IMR-90 (cell line): ENCODE data around the gene MYO7B. TPM values are rescaled to one million over a fixed set of nuclear protein-coding genes. Genes with fewer than 3 reads are reported as not detected.
"Not testable (repeated sequence)": the region's sequence is repeated elsewhere in the genome, so short reads cannot be mapped to it uniquely, and the experiment has no call there.

Source experiments
- ATAC-seq: fragments of 200-7000 bp; cut with Tn5 transposase; 2 replicates; pipeline ENCODE4 v1.9.1; 2020; ENCODE audit warnings: low read depth, mild to moderate bottlenecking, moderate library complexity
- BruUV-seq: library from RNA; stranded (reverse); fragments of 400-500 nt; replicated peaks from 2 replicates; lab custom pipeline; 2021; lab: Mats Ljungman, UMichigan
- CTCF ChIA-PET: fragments of 300-600 bp; formaldehyde crosslinking; extraction: SDS; loops from one replicate; lab custom pipeline; 2021; ENCODE audit warnings: antibody characterized with exemption; lab: Yijun Ruan, JAX
- POLR2A ChIA-PET: fragments of 300-600 bp; sonication (Branson Sonifier 250); formaldehyde crosslinking; loops from one replicate; lab custom pipeline; 2022; ENCODE audit warnings: antibody characterized with exemption; ENCODE audit not compliant: unreplicated experiment; lab: Charles Lee
- DNase-seq: peaks from one replicate; pipeline ENCODE4 v3.0.0; 2013
- H2AFZ ChIP-seq: replicated peaks from 2 replicates; pipeline ENCODE3; 2013; ENCODE audit warnings: low read length, mild to moderate bottlenecking; ENCODE audit not compliant: poor library complexity
- H2AK5ac ChIP-seq: 2 replicates; pipeline ENCODE4 v1.6.1; 2013; ENCODE audit warnings: low read depth, low read length, inconsistent platforms
- H2AK9ac ChIP-seq: replicated peaks from 2 replicates; pipeline ENCODE3; 2013; ENCODE audit warnings: mild to moderate bottlenecking, low read depth, low read length, moderate library complexity; ENCODE audit not compliant: poor library complexity
- H2BK120ac ChIP-seq: 2 replicates; pipeline ENCODE4 v1.6.1; 2013; ENCODE audit warnings: low read depth, low read length, inconsistent platforms
- H2BK15ac ChIP-seq: 3 replicates; pipeline ENCODE4 v1.6.1; 2013; ENCODE audit warnings: low read depth, low read length, inconsistent platforms
- H2BK20ac ChIP-seq: 2 replicates; pipeline ENCODE4 v1.6.1; 2013; ENCODE audit warnings: low read depth, mild to moderate bottlenecking, inconsistent platforms, low read length, moderate library complexity
- H2BK5ac ChIP-seq: 2 replicates; pipeline ENCODE4 v1.6.1; 2013; ENCODE audit warnings: mild to moderate bottlenecking, low read depth, low read length, inconsistent platforms; ENCODE audit not compliant: poor library complexity, severe bottlenecking
- H3K14ac ChIP-seq: replicated peaks from 2 replicates; pipeline ENCODE4 v1.6.1; 2013; ENCODE audit warnings: low read depth, low read length, inconsistent platforms
- H3K18ac ChIP-seq: 2 replicates; pipeline ENCODE4 v1.6.1; 2013; ENCODE audit warnings: low read depth, low read length, control low read depth
- H3K23ac ChIP-seq: 2 replicates; pipeline ENCODE4 v1.6.1; 2013; ENCODE audit warnings: low read depth, low read length, inconsistent platforms
- H3K27ac ChIP-seq: 2 replicates; pipeline ENCODE4 v1.5.1; 2013; ENCODE audit warnings: mild to moderate bottlenecking, control low read depth, low read length; ENCODE audit not compliant: insufficient read depth
- H3K27me3 ChIP-seq: 2 replicates; pipeline ENCODE4 v1.6.1; 2013; ENCODE audit warnings: low read length; ENCODE audit not compliant: control insufficient read depth, insufficient read depth
- H3K36me3 ChIP-seq: 2 replicates; pipeline ENCODE4 v1.6.1; 2013; ENCODE audit warnings: low read length, mixed read lengths; ENCODE audit not compliant: control insufficient read depth, insufficient read depth
- H3K4ac ChIP-seq: 2 replicates; pipeline ENCODE4 v1.6.1; 2013; ENCODE audit warnings: low read depth, low read length, inconsistent platforms
- H3K4me1 ChIP-seq: 2 replicates; pipeline ENCODE4 v1.6.1; 2013; ENCODE audit warnings: low read length, mixed read lengths; ENCODE audit not compliant: control insufficient read depth, insufficient read depth
- H3K4me2 ChIP-seq: 2 replicates; pipeline ENCODE4 v1.6.1; 2013; ENCODE audit warnings: low read depth, mild to moderate bottlenecking, control low read depth, low read length, moderate library complexity
- H3K4me3 ChIP-seq: 2 replicates; pipeline ENCODE4 v1.5.1; 2013; ENCODE audit warnings: low read depth, mild to moderate bottlenecking, control low read depth, low read length, moderate library complexity; ENCODE audit not compliant: insufficient read depth
- H3K56ac ChIP-seq: 2 replicates; pipeline ENCODE4 v1.6.1; 2013; ENCODE audit warnings: low read length, inconsistent platforms; ENCODE audit not compliant: insufficient read depth; ENCODE audit errors: extremely low read depth
- H3K79me1 ChIP-seq, 2 experiments: 2 replicates each; pipeline ENCODE4 v1.6.1; 2013; ENCODE audit warnings: low read length in 2 of 2, inconsistent platforms in 1 of 2, low read depth in 1 of 2
- H3K9ac ChIP-seq: 2 replicates; pipeline ENCODE4 v1.6.1; 2013; ENCODE audit warnings: low read depth, low read length, control low read depth
- H3K9me1 ChIP-seq: 2 replicates; pipeline ENCODE4 v1.6.1; 2013; ENCODE audit warnings: low read length, inconsistent platforms; ENCODE audit not compliant: insufficient read depth
- H3K9me3 ChIP-seq: 2 replicates; pipeline ENCODE4 v1.6.1; 2013; ENCODE audit warnings: low read length; ENCODE audit not compliant: control insufficient read depth, insufficient read depth
- H4K20me1 ChIP-seq: 2 replicates; pipeline ENCODE4 v1.6.1; 2013; ENCODE audit warnings: low read length, inconsistent platforms; ENCODE audit not compliant: insufficient read depth
- H4K5ac ChIP-seq: 2 replicates; pipeline ENCODE4 v1.6.1; 2013; ENCODE audit warnings: mild to moderate bottlenecking, low read depth, low read length, control low read depth
- H4K8ac ChIP-seq, 2 experiments: 2 replicates each; pipeline ENCODE4 v1.6.1; 2013; ENCODE audit warnings: low read depth in 2 of 2, low read length in 2 of 2, control low read depth in 1 of 2, inconsistent platforms in 1 of 2
- H4K91ac ChIP-seq: 2 replicates; pipeline ENCODE4 v1.6.1; 2013; ENCODE audit warnings: low read depth, low read length, inconsistent platforms; ENCODE audit not compliant: insufficient read depth
- WGBS, 2 experiments: methylation state at CpG; one replicate each; pipeline versions ENCODE4 v1.1.5 to v1.1.7; 2013; ENCODE audit warnings: missing lambda C conversion rate in 2 of 2; ENCODE audit not compliant: insufficient read length in 1 of 2; ENCODE audit errors: extremely low coverage in 2 of 2; 5-methylcytosine and 5-hydroxymethylcytosine counted together
- dilution Hi-C: fragments of 300-500 bp; cut with HindIII; formaldehyde crosslinking; loops from one replicate; pipeline ENCODE4 v1.14.3; 2018; ENCODE audit warnings: low sequenced_read_pairs; ENCODE audit not compliant: unreplicated experiment
- in situ Hi-C: fragments of 300-500 bp; cut with MboI; formaldehyde crosslinking; loops from 3 replicates; pipeline ENCODE4 v1.14.3; 2019; ENCODE audit warnings: low sequenced_read_pairs, inconsistent platforms, mixed read lengths
- intact Hi-C: fragments of 100-400 bp; cut with micrococcal nuclease; formaldehyde crosslinking; loops from 2 replicates; pipeline ENCODE4 v1.10.0; 2022
- polyA plus RNA-seq, 3 experiments: library from polyadenylated mRNA; depleted of rRNA; stranded (reverse); fragments of >200 nt; gene quantifications; 2 replicates each; pipeline ENCODE4 v1.2.3, GENCODE V29; 2012; ENCODE audit warnings: low replicate concordance in 1 of 3
- total RNA-seq: library from RNA; depleted of rRNA; stranded (reverse); fragments of >200 nt; gene quantifications from 2 replicates; pipeline ENCODE4 v1.2.3, GENCODE V29; 2012

Gene MYO7B
- total and polyA plus RNA-seq, 2 of the 4 experiments (the other 2 are of a cell fraction) = 0.18 to 0.46 TPM

DNA sequence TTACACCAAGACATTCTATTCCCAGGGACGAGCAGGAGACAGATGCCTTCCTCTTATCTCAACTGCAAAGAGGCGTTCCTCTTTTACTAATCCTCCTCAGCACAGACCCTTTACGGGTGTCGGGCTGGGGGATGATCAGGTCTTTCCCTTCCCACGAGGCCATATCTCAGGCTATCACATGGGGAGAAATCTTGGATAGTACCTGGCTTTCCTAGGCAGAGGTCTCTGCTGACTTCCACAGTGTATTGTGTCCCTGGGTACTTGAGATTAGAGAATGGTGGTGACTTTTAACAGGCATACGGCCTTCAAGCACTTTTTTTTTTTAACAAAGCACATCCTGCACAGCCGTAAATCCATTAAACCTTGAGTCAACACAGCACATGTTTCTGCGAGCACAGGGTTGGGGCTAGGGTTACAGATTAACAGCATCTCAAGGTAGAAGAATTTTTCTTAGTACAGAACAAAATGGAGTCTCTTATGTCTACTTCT, 7.6 kb downstream of the MYO7B start:
- H3K4me3 ChIP-seq, H3K14ac ChIP-seq, POLR2A ChIA-PET, H3K9me1 ChIP-seq, H3K4me2 ChIP-seq, in situ Hi-C loops, H4K5ac ChIP-seq, H3K4me1 ChIP-seq, H2AFZ ChIP-seq, H3K9ac ChIP-seq, ATAC-seq, H4K91ac ChIP-seq, H2AK9ac ChIP-seq, intact Hi-C loops, H2BK120ac ChIP-seq, H3K9me3 ChIP-seq, DNase-seq, H2AK5ac ChIP-seq, H3K23ac ChIP-seq, H4K20me1 ChIP-seq, BruUV-seq, H3K27ac ChIP-seq, H3K18ac ChIP-seq, H2BK15ac ChIP-seq, H3K36me3 ChIP-seq, H3K4ac ChIP-seq, H3K56ac ChIP-seq, H3K79me1 ChIP-seq, H4K8ac ChIP-seq, H2BK20ac ChIP-seq, CTCF ChIA-PET, dilution Hi-C loops, H2BK5ac ChIP-seq: not testable (repeated sequence)
- no CpG with 5 or more reads among the region's 8 CpGs for WGBS, 2 experiments
- peaks cover 47% of the 10 kb centered on the region for H3K27me3 ChIP-seq
